ACC112 (cell line): Measurements from ENCODE around the gene DDRGK1.

Experiments used
- H2AFZ ChIP-seq: fragments of 200-600 bp; sonication (generic); one replicate; pipeline ENCODE4 v1.6.0; 2017; ENCODE audit warnings: antibody characterized with exemption, low read length; ENCODE audit not compliant: unreplicated experiment
- H3K27ac ChIP-seq: fragments of 200-600 bp; sonication (generic); 2 replicates; pipeline ENCODE4 v1.5.1; 2014; ENCODE audit warnings: low read depth, mild to moderate bottlenecking, antibody characterized with exemption, low read length, moderate library complexity
- H3K27me3 ChIP-seq: fragments of 200-600 bp; sonication (generic); 2 replicates; pipeline ENCODE4 v1.6.1; 2014; ENCODE audit warnings: mild to moderate bottlenecking, antibody characterized with exemption, low read length, moderate library complexity, mixed read lengths; ENCODE audit not compliant: insufficient read depth
- H3K36me3 ChIP-seq: fragments of 200-600 bp; sonication (generic); 2 replicates; pipeline ENCODE4 v1.6.1; 2016; ENCODE audit warnings: mild to moderate bottlenecking, antibody characterized with exemption, low read length, moderate library complexity, mixed read lengths; ENCODE audit not compliant: insufficient read depth
- H3K4me1 ChIP-seq: fragments of 200-600 bp; sonication (generic); one replicate; pipeline ENCODE4 v1.6.1; 2016; ENCODE audit warnings: low read length, mixed read lengths; ENCODE audit not compliant: insufficient read depth, unreplicated experiment, control insufficient read depth
- H3K4me3 ChIP-seq: fragments of 200-600 bp; sonication (generic); 2 replicates; pipeline ENCODE4 v1.5.1; 2014; ENCODE audit warnings: mild to moderate bottlenecking, low read depth, low read length
- H3K79me2 ChIP-seq: fragments of 200-600 bp; sonication (generic); one replicate; pipeline ENCODE4 v1.6.0; 2016; ENCODE audit warnings: low read length; ENCODE audit not compliant: control insufficient read depth, unreplicated experiment, insufficient read depth

Gene DDRGK1

DNA sequence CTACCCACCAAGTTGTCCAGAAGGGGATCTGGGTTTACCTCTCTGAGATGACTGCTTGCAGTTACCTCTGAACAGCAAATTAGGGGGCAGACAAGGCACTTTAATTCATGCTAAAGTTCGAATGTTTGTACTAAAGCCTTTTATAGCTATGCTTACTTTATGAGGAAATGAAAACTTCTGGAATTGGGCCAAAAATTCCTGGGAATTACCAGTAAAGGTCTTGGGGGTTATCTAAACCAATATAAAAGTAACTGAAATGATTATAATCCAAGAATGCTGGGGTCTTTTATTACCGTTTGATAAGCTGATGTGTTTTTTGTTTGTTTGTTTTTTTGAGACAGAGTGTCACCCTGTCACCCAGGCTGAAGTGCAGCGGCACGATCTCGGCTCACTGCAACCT is 23.2 kb downstream of the DDRGK1 start:
- no peak overlapping the region for H3K4me3 ChIP-seq
- H3K36me3 ChIP-seq: no peaks in the 10 kb centered on the region
- H3K4me1 ChIP-seq: no peaks in the 10 kb centered on the region
- no peak overlapping the region for H2AFZ ChIP-seq
- no peaks in the 10 kb centered on the region for H3K79me2 ChIP-seq
- H3K27ac ChIP-seq: no peak overlapping the region
- no peaks in the 10 kb centered on the region for H3K27me3 ChIP-seq

DNA sequence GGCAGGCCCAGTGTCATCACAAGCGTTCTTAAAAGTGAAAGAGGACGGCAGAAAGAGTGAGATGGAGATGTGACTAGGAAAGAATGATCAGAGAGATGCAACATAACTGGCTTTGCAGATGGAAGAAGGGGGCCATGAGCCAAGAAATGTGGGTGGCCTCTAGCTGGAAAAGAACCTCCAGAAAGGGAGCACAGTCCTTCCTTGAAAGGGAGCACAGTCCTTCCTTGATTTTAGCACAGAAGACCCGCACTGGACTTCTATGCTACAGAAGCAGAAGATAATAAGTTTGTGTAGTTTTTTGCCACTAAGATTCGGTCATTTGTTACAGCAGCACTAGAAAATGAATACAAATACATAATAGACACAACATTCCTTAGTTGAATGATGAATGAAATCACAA is 24.2 kb downstream of the DDRGK1 start:
- Histone ChIP-seq H3K4me1 (peaks cover 2% of the 10 kb centered on the region), H3K36me3 (no peaks in the 10 kb centered on the region), H3K27ac (no peak overlapping the region), H2AFZ (no peak overlapping the region), H3K27me3 (no peaks in the 10 kb centered on the region), H3K79me2 (no peaks in the 10 kb centered on the region), H3K4me3 (no peak overlapping the region)

DNA sequence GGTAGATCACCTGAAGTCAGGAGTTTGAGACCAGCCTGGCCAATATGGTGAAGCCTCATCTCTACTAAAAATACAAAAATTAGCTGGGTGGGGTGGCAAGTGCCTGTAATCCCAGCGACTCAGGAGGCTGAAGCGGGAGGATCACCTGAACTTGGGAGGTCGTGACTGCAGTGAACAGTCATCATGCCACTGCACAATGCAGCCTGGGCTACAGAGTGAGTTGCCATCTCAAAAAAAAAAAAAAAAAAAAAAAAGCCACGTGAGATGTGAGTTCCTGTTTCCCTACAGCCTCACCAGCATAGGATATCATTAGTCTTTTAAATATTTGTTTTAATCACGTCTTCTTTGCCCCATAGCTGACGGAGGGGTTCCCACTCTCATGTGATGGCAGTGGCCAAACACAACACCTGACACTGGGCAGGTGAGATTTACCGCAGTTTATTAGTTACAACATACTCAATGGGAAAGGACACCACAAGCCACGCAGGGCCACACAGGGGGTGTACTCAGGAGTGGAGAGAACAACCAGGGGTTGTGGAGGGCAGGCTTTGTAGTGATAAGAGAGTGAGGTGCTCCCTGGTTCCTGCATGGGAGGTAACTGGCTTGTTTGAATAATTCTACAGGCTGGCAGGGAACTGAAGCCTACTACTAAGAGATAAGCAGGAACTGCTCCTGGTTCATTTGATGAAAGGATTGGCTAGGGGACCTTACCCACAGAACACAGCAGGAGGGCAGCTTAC is 26.6 kb downstream of the DDRGK1 start:
- Histone ChIP-seq H2AFZ (no peak overlapping the region), H3K36me3 (no peaks in the 10 kb centered on the region), H3K4me1 (peaks cover 11% of the 10 kb centered on the region), H3K79me2 (no peaks in the 10 kb centered on the region), H3K27ac (no peak overlapping the region), H3K4me3 (no peak overlapping the region), H3K27me3 (no peaks in the 10 kb centered on the region)

DNA sequence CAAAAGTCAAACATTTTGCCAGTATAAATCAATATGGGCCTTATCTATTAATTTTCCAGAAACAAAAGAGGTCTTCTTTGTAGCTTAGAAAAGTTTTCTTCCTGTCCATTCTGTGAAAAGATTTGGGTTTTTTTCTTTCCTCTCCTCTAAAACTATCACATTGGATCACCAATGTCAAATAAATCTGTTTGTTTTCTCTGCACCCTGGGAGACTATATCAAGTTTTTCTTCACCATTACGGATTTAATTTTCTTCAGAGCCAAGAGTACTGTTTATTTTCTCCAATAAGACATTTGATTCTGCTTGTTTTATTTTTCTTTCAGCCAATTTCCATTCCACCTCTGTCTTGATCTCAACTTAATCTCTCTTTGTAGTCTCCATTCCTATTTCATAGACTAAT is 29.2 kb downstream of the DDRGK1 start:
- Histone ChIP-seq H3K36me3 (no peaks in the 10 kb centered on the region), H3K27ac (no peak overlapping the region), H3K27me3 (0 out of 2 replicates have a peak, but pooled peaks cover 5% of the 10 kb centered on the region), H3K4me3 (peak overlapping the region; percentile 82), H2AFZ (peak overlapping the region; percentile 5), H3K79me2 (no peaks in the 10 kb centered on the region), H3K4me1 (peaks cover 11% of the 10 kb centered on the region)

DNA sequence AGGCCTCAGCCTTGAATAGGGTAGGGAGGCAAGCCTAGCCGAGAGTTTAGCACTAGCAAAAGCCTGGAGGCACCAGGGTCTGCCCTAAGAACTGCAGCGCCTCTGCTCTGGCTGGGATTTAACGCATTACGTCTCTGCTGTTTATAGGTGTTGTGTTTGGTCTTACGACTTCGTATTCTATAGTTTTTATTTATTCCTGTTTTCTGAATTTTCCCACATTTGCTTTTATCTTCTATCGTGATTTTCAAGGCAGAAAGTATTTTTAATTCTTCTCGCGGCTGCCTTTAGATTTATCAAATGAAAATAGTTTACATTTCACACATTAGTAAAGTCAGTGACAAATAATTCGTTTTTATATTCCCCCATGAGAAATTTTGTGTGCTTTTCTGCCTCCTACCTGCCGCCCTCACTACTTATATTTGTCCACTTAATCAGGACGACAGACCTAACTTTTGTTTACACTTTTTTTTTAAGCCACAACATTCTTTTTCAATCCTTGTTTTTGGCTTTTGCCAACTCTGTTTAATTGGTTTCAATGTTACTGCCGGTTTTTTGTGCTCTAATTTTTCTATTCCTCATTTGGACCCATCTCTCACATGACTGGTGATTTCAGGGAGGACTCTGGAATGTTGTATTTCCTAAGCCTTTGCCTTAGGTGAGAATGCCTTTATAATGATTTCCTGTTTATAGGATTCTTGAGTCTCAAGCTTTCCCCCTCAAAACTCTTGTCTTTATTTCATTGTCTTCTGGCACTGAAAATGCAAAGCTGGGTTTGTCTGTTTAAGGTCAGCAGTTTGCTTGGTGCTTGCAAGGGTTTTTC is 29.8 kb downstream of the DDRGK1 start:
- Histone ChIP-seq H3K36me3 (no peaks in the 10 kb centered on the region), H3K27ac (no peak overlapping the region), H3K4me1 (peaks cover 11% of the 10 kb centered on the region), H3K79me2 (no peaks in the 10 kb centered on the region), H3K27me3 (0 out of 2 replicates have a peak, but pooled peaks cover 5% of the 10 kb centered on the region), H3K4me3 (peak overlapping the region; percentile 82), H2AFZ (peak overlapping the region; percentile 32)

DNA sequence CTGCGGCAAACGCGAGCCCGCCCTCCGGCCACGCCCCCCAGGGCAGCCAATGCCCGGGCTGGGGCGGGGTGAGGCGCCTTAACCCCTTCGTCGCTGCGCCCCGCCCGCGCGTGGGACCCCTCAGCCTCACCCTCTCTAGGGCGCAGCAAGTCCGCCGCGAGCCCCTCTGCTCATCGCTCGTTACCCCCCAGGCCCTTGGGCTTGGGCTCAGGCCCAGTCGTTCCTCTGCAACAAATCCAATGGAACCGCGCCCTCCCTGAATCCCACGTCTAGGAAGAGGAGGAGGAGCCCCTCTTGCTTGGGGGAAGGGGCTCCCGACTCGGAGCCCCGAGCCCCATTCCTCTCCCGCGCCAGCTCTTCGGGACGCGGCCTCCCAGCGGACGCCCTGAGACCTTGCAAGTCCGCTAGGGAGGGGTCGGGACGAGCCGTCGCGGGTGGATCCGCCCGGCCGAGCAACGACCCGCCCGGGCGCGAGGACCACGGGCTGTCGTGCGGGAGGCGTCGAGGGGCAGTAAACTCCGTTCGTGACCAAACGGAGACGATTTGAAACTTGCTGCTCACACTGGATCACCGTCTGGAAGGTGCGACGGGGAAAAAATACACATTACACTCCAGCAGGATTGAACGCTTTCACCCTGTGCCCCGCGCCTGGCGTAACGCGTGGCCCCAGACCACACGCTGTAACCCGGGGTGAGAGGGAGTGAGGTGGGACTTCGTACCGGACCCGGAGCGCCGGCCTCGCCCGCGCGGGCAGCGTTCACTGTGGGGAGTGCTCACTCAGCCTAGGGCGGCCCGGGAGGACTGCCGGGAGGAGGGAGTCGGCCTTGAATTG is 30.7 kb downstream of the DDRGK1 start:
- Histone ChIP-seq H3K79me2 (no peaks in the 10 kb centered on the region), H3K27me3 (0 out of 2 replicates have a peak, but pooled peaks cover 5% of the 10 kb centered on the region), H3K4me3 (peak overlapping the region; percentile 82), H2AFZ (peak overlapping the region; percentile 32), H3K27ac (no peak overlapping the region), H3K4me1 (peaks cover 11% of the 10 kb centered on the region), H3K36me3 (no peaks in the 10 kb centered on the region)

DNA sequence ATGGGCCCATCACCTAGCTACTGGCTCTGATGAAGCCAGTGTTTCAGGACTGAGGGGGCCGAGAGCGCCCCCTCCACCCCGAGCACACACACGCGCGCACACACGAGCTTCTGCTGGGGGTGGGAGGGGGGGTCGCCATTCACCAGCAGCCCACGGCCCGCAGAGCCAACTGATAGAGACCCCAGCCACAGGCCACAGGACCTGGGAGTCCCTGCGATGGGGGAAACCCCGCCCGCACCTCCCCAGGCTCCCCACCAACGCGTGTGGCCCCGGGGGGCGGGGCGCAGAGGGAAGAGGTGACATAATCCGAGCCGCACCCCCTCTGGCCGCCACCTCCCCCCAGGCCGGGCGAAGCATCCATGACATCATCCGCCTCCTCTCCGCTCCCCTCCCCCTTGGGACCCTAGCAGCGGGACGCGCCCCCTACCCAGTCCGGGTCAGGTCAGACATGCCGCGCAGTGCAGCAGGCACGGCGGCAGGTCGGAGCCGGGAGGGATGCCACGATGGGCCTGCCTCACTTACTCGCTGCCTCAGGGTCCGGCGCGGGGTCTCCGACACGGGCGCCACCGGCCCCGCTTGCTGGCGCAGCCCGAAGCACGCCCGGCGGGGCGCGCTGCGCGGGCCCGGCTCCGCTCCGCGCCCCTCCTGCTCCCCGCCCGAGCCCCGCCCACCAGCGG is 31.4 kb downstream of the DDRGK1 start, which contains the start of gene LZTS3:
Gene LZTS3, minus strand, starts transcription at position 617 of the 677 bp plus-strand sequence. CDS start 6,386 bp downstream, outside the sequence.
- H3K79me2 ChIP-seq: no peaks in the 10 kb centered on the region
- H3K27ac ChIP-seq: no peak within 1 kb of the TSS
- H3K4me3 ChIP-seq: peak within 1 kb of the TSS; percentile 82
- H3K36me3 ChIP-seq: no peaks in the 10 kb centered on the region
- 0 out of 2 replicates have a peak, but pooled peaks cover 5% of the 10 kb centered on the region for H3K27me3 ChIP-seq
- peak within 1 kb of the TSS; percentile 89 for H2AFZ ChIP-seq
- peaks cover 11% of the 10 kb centered on the region for H3K4me1 ChIP-seq

DNA sequence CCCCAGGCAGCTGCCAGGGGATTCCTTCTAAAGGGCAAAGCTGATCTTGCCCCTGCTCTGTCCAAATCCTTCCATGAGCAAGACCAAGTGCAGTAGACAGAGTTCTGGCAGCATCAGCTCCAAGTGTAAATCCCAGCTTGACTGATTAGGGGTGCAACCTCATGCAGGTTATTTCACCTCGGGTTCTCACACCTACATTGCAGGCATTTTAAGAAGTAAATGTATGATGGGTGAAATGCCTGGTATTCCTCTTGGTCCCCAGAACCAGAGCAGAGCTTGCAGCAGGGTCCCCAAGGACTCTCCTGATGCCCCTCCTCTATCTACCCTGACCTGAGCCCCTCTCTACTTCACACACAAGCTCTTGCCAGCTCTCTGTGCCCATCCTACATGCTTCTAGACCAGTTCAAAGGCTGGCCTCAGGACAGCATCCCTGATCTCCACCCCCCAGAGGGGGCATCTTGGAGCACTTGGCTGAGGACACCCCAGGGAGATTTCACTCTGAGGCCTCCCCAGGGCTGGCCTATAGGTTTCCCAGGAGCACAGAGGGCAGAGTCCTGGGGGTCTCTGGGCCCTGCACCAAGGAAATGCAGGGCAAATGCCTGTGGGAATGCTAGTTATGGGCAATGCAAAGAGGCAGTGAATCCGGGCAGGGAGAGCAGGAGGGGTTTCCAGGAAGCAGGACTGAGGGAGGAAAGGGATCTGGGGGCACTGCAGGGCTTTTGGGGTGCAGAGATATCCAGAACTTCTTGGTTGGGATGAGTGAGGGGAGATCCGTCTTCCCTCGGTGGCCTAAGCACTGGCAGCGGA is 32.2 kb downstream of the DDRGK1 start:
- Histone ChIP-seq H3K27ac (no peak overlapping the region), H3K4me3 (peak overlapping the region; percentile 82; the same call in 1 of the 2 replicates), H3K36me3 (no peaks in the 10 kb centered on the region), H3K27me3 (0 out of 2 replicates have a peak, but pooled peaks cover 5% of the 10 kb centered on the region), H2AFZ (no peak overlapping the region), H3K79me2 (no peaks in the 10 kb centered on the region), H3K4me1 (peaks cover 11% of the 10 kb centered on the region)

DNA sequence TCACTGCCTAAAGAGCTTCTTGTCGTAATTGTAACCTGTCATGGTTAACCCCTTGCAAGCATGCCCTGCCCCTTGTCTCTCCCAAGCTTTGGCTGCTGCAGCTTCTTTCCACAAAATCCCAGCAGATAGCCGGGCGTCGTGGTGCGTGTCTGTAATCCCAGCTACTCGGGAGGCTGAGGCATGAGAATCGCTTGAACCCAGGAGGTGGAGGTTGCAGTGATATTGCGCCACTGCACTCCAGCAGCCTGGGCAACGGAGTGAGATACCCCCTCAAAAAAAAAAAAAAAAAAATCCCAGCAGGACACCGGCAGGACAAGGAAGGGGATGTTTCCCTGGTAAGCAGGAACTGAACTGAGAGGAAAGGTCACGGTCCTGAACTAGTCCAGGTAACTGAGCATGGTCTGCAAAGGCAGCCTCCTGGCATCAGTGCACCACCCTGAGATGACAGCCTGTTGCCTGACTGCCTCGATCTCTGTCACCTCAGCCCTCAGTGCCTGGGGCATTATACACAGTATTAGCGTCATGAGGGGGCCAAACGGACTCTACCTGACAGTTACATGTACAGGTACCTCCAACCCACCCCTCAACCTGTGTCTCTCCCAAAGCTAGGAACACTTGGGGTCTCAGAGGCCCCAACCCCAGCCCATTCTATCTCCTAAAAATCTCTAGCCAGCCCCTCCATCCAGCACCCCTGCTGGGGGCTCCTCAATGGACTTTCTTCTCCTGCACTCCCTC is 32.9 kb downstream of the DDRGK1 start:
- H3K79me2 ChIP-seq: no peaks in the 10 kb centered on the region
- no peak overlapping the region for H3K4me3 ChIP-seq
- H2AFZ ChIP-seq: no peak overlapping the region
- H3K4me1 ChIP-seq: peaks cover 11% of the 10 kb centered on the region
- no peak overlapping the region for H3K27ac ChIP-seq
- H3K36me3 ChIP-seq: no peaks in the 10 kb centered on the region
- 0 out of 2 replicates have a peak, but pooled peaks cover 5% of the 10 kb centered on the region for H3K27me3 ChIP-seq
